ENCODE data around the gene FAM107B. TPM values are rescaled to one million over a fixed set of nuclear protein-coding genes. Genes with fewer than 3 reads are reported as not detected.

FAM107B gene
- total and polyA plus RNA-seq, 12 donors: 16.0 to 81.7 (median 50.5) TPM

- WGBS, 4 donors: 77 to 81% (median 80%) methylated on average over 20 to 21 of the region's 21 CpGs
- Histone ChIP-seq H3K27ac (no peak overlapping the region), H3K4me3 (no peak overlapping the region), H3K36me3 (replicated peaks in 1 of 2) (no peaks in the 10 kb centered on the region), H3K4me1 (replicated peaks in 1 of 2) (peaks cover 8 to 10% of the 10 kb centered on the region in 2 donors), H3K27me3 (no peaks in the 10 kb centered on the region), H3K9me3 (replicated peaks in 1 of 3) (no peaks in the 10 kb centered on the region)
- peak; percentile 60 to 90 (median 64) for DNase-seq
- TF ChIP-seq POLR2A (IDR thresholded peaks at IDR 0.05): no peak
- TF ChIP-seq, protein P1, sequence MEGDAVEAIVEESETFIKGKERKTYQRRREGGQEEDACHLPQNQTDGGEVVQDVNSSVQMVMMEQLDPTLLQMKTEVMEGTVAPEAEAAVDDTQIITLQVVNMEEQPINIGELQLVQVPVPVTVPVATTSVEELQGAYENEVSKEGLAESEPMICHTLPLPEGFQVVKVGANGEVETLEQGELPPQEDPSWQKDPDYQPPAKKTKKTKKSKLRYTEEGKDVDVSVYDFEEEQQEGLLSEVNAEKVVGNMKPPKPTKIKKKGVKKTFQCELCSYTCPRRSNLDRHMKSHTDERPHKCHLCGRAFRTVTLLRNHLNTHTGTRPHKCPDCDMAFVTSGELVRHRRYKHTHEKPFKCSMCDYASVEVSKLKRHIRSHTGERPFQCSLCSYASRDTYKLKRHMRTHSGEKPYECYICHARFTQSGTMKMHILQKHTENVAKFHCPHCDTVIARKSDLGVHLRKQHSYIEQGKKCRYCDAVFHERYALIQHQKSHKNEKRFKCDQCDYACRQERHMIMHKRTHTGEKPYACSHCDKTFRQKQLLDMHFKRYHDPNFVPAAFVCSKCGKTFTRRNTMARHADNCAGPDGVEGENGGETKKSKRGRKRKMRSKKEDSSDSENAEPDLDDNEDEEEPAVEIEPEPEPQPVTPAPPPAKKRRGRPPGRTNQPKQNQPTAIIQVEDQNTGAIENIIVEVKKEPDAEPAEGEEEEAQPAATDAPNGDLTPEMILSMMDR (IDR thresholded peaks at IDR 0.05): peak; percentile 27 to 60 (median 50)
- intact Hi-C loops (cut with DNase I): loop anchor here in 1 of 2 donors (5.0 to 10.0 kb wide), 2 partner anchors 34 to 298 kb away; partner anchors contain the start of genes CDNF, HSPA14 and MSANTD7
Observed at GRCh38 chr10:14536241-14537213, 238.2 kb downstream of the FAM107B start.

- Histone ChIP-seq H3K9me3 (replicated peaks in 1 of 3) (no peaks in the 10 kb centered on the region), H3K27me3 (no peaks in the 10 kb centered on the region), H3K36me3 (replicated peaks in 1 of 2) (no peaks in the 10 kb centered on the region), H3K4me1 (replicated peaks in 1 of 2) (peaks cover 8 to 10% of the 10 kb centered on the region in 2 donors), H3K27ac (no peak overlapping the region), H3K4me3 (no peak overlapping the region)
- TF ChIP-seq, protein P1 (IDR thresholded peaks at IDR 0.05): no peak
- TF ChIP-seq POLR2A (IDR thresholded peaks at IDR 0.05): no peak
- WGBS, 4 donors: 82 to 89% (median 86%) methylated on average over 7 of the region's 7 CpGs
- DNase-seq: no peak
- intact Hi-C loops (cut with DNase I): loop anchor here in 1 of 2 donors (5.0 to 10.0 kb wide), 2 partner anchors 33 to 299 kb away; partner anchors contain the start of genes CDNF, HSPA14 and MSANTD7
Observed at GRCh38 chr10:14535457-14536130, 239.1 kb downstream of the FAM107B start.

DNA sequence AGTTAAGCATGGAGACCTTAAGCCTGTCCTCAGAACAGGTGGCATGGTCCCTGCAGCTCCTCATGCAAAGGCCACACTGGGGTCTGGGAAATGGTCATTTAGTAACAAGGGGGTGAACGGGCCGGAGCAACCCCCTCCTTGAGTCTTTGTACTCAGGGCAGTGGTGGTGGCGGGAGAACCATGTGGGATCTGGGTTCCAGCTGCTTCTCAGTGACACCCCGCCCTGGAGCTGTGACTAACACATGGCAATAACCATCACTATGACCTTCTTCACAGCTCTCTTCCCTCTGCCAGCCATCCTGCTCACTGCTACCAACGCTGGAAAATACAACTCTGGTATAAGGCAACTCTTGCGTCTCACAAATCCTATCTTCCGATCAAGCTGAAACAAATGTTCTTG lies 240.5 kb downstream of the FAM107B start:
- 91 to 97% (median 95%) methylated on average over 7 of the region's 7 CpGs for WGBS, 4 donors
- H3K36me3 ChIP-seq (replicated peaks in 1 of 2): peaks cover 0 to 10% of the 10 kb centered on the region in 2 donors
- no peaks in the 10 kb centered on the region for H3K27me3 ChIP-seq
- no peak overlapping the region for H3K27ac ChIP-seq
- H3K4me3 ChIP-seq: no peak overlapping the region
- intact Hi-C loops (cut with DNase I): loop anchor here in 1 of 2 donors (10.0 kb wide), 1 partner anchor 301 kb away; the partner anchor contains the start of genes CDNF, HSPA14 and MSANTD7
- peaks cover 8 to 10% of the 10 kb centered on the region in 2 donors for H3K4me1 ChIP-seq (replicated peaks in 1 of 2)
- no peaks in the 10 kb centered on the region for H3K9me3 ChIP-seq (replicated peaks in 1 of 3)
- DNase-seq: no peak
- TF ChIP-seq POLR2A (IDR thresholded peaks at IDR 0.05): no peak
- TF ChIP-seq, protein P1 (IDR thresholded peaks at IDR 0.05): no peak

GRCh38 chr10:14533295-14533694 lies 241.4 kb downstream of the FAM107B start:
- no peak for DNase-seq
- WGBS, 4 donors: 90 to 94% (median 93%) methylated on average over 16 of the region's 16 CpGs
- no peaks in the 10 kb centered on the region for H3K9me3 ChIP-seq (replicated peaks in 1 of 3)
- intact Hi-C loops (cut with DNase I): loop anchor here in 1 of 2 donors (10.0 kb wide), 1 partner anchor 302 kb away; the partner anchor contains the start of genes CDNF, HSPA14 and MSANTD7
- no peaks in the 10 kb centered on the region for H3K27me3 ChIP-seq
- H3K36me3 ChIP-seq (replicated peaks in 1 of 2): peaks cover 0 to 16% of the 10 kb centered on the region in 2 donors
- H3K4me1 ChIP-seq (replicated peaks in 1 of 2): peaks cover 8 to 10% of the 10 kb centered on the region in 2 donors
- H3K4me3 ChIP-seq: no peak overlapping the region
- H3K27ac ChIP-seq: peak overlapping the region in 2 of 5 donors; percentile 49 to 75
- TF ChIP-seq, protein P1 (IDR thresholded peaks at IDR 0.05): no peak
- TF ChIP-seq POLR2A (IDR thresholded peaks at IDR 0.05): no peak

All from adrenal gland (tissue), 12 donors.